HG03066 (cell line): Measurements from ENCODE around the gene DSCAML1.

ENCODE experiments used
- ATAC-seq: cut with Tn5 transposase; IDR thresholded peaks from one replicate; pipeline ENCODE4 v1.9.1; 2021; ENCODE audit warnings: low read depth; ENCODE audit not compliant: unreplicated experiment

The DSCAML1 gene

GRCh38 chr11:117565709-117566108 lies 231.3 kb downstream of the DSCAML1 start:
- no peak for ATAC-seq

- ATAC-seq: no peak
Measured at GRCh38 chr11:117564321-117564720, 232.7 kb downstream of the DSCAML1 start.

GRCh38 chr11:117563556-117563955 lies 233.5 kb downstream of the DSCAML1 start:
- no peak for ATAC-seq

- no peak for ATAC-seq
Measured at GRCh38 chr11:117562136-117562535, 234.9 kb downstream of the DSCAML1 start.

- no peak for ATAC-seq
Measured at GRCh38 chr11:117560780-117561530, 236.1 kb downstream of the DSCAML1 start.

- no peak for ATAC-seq
Measured at GRCh38 chr11:117559698-117560097, 237.3 kb downstream of the DSCAML1 start.

- ATAC-seq: no peak
Measured at GRCh38 chr11:117557361-117557760, 239.7 kb downstream of the DSCAML1 start.

- ATAC-seq: no peak
Measured at GRCh38 chr11:117554601-117555333, 242.2 kb downstream of the DSCAML1 start.

- no peak for ATAC-seq
Measured at GRCh38 chr11:117552626-117553025, 244.4 kb downstream of the DSCAML1 start.

GRCh38 chr11:117551761-117552343 lies 245.2 kb downstream of the DSCAML1 start:
- ATAC-seq: no peak

GRCh38 chr11:117550466-117550865 lies 246.6 kb downstream of the DSCAML1 start:
- ATAC-seq: no peak

GRCh38 chr11:117549417-117549816 lies 247.6 kb downstream of the DSCAML1 start:
- ATAC-seq: no peak

GRCh38 chr11:117548876-117549275 lies 248.1 kb downstream of the DSCAML1 start:
- no peak for ATAC-seq

GRCh38 chr11:117547946-117548345 lies 249.1 kb downstream of the DSCAML1 start:
- ATAC-seq: no peak

- ATAC-seq: no peak
Measured at GRCh38 chr11:117547195-117547850, 249.7 kb downstream of the DSCAML1 start.

GRCh38 chr11:117546431-117547194 lies 250.4 kb downstream of the DSCAML1 start:
- ATAC-seq: no peak

- ATAC-seq: no peak
Measured at GRCh38 chr11:117545706-117546105, 251.3 kb downstream of the DSCAML1 start.

- no peak for ATAC-seq
Measured at GRCh38 chr11:117544130-117544800, 252.8 kb downstream of the DSCAML1 start.

GRCh38 chr11:117541211-117541610 lies 255.8 kb downstream of the DSCAML1 start:
- no peak for ATAC-seq
